ENCODE results near the gene EPG5.

DNA sequence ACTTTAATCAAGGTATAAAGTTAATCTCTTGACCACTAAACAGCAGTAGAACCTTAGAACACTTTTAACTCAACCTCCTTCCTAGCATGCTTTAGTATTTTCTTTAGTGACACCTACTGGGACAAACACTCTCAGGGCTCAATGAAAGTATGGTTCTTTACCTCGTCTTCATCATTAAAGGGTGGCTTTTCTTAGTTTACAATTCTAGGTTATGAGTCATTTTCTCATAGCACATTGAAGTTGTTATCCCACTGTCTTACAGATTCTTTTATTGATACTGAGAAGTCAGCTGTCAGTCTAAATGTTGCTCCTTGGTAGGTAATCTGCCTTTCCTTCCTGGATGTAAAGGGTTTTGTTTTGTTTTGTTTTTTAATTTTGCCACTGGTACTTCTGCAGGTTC, 103.7 kb downstream of the EPG5 start:
- TF ChIP-seq POLR2A (IDR thresholded peaks at IDR 0.05; ENCODE audit: low read depth, low read length) (no peak), POLR2AphosphoS5 (IDR thresholded peaks at IDR 0.05; ENCODE audit: low read depth, low read length) (no peak)

Data from GM12892 (cell line).